T follicular helper cell (primary cell): Measurements from ENCODE around the gene VIPAS39.
"Not testable (repeated sequence)": the region's sequence is repeated elsewhere in the genome, so short reads cannot be mapped to it uniquely, and the experiment has no call there.

Experiments used
- DNase-seq: peaks from one replicate; pipeline ENCODE4 v3.0.0-alpha.2; 2020; ENCODE audit warnings: low read depth

VIPAS39 gene

GRCh38 chr14:77470224-77470870 is 12.9 kb upstream of the VIPAS39 start:
- no peak for DNase-seq

GRCh38 chr14:77469539-77469938 is 12.1 kb upstream of the VIPAS39 start:
- DNase-seq = no peak

- no peak for DNase-seq
Observed at GRCh38 chr14:77469067-77469505, 11.7 kb upstream of the VIPAS39 start.

GRCh38 chr14:77467801-77468200 is 10.4 kb upstream of the VIPAS39 start:
- no peak for DNase-seq

GRCh38 chr14:77459072-77459723 is 1.8 kb upstream of the VIPAS39 start:
- peak; percentile 43 for DNase-seq

- peak; percentile 2 for DNase-seq
Observed at GRCh38 chr14:77458249-77458950, 999 bp upstream of the VIPAS39 start.

- DNase-seq = peak; percentile 1
Observed at GRCh38 chr14:77457115-77457521, 283 bp downstream of the VIPAS39 start.

GRCh38 chr14:77455966-77456640 is 1.3 kb downstream of the VIPAS39 start:
- DNase-seq = no peak

- no peak for DNase-seq
Observed at GRCh38 chr14:77442196-77442595, 15.2 kb downstream of the VIPAS39 start.

GRCh38 chr14:77439861-77440260 is 17.5 kb downstream of the VIPAS39 start:
- no peak for DNase-seq

GRCh38 chr14:77438596-77438995 is 18.8 kb downstream of the VIPAS39 start:
- DNase-seq = no peak

- DNase-seq = no peak
Observed at GRCh38 chr14:77436042-77436441, 21.4 kb downstream of the VIPAS39 start.

GRCh38 chr14:77426396-77426795 is 31.0 kb downstream of the VIPAS39 start:
- DNase-seq = no peak

- no peak for DNase-seq
Observed at GRCh38 chr14:77424862-77425261, 32.5 kb downstream of the VIPAS39 start.

- DNase-seq = no peak
Observed at GRCh38 chr14:77423423-77423822, 34.0 kb downstream of the VIPAS39 start, which contains the start of gene NOXRED1. Gene NOXRED1 (minus strand): TSS chr14:77423523. CDS start chr14:77422889, 634 bp downstream.

- no peak for DNase-seq
Observed at GRCh38 chr14:77421201-77421600, 36.2 kb downstream of the VIPAS39 start.

GRCh38 chr14:77416836-77417235 is 40.6 kb downstream of the VIPAS39 start:
- no peak for DNase-seq

GRCh38 chr14:77416098-77416497 is 41.3 kb downstream of the VIPAS39 start:
- DNase-seq = not testable (repeated sequence)

- DNase-seq = not testable (repeated sequence)
Observed at GRCh38 chr14:77415403-77416030, 41.9 kb downstream of the VIPAS39 start.

- no peak for DNase-seq
Observed at GRCh38 chr14:77409131-77409533, 48.3 kb downstream of the VIPAS39 start.

- no peak for DNase-seq
Observed at GRCh38 chr14:77407158-77407557, 50.2 kb downstream of the VIPAS39 start.

GRCh38 chr14:77406718-77407117 is 50.7 kb downstream of the VIPAS39 start:
- DNase-seq = no peak
